ENCODE measurements around the gene MAGEE1. TPM values are rescaled to one million over a fixed set of nuclear protein-coding genes. Genes with fewer than 3 reads are reported as not detected.

Gene MAGEE1, protein sequence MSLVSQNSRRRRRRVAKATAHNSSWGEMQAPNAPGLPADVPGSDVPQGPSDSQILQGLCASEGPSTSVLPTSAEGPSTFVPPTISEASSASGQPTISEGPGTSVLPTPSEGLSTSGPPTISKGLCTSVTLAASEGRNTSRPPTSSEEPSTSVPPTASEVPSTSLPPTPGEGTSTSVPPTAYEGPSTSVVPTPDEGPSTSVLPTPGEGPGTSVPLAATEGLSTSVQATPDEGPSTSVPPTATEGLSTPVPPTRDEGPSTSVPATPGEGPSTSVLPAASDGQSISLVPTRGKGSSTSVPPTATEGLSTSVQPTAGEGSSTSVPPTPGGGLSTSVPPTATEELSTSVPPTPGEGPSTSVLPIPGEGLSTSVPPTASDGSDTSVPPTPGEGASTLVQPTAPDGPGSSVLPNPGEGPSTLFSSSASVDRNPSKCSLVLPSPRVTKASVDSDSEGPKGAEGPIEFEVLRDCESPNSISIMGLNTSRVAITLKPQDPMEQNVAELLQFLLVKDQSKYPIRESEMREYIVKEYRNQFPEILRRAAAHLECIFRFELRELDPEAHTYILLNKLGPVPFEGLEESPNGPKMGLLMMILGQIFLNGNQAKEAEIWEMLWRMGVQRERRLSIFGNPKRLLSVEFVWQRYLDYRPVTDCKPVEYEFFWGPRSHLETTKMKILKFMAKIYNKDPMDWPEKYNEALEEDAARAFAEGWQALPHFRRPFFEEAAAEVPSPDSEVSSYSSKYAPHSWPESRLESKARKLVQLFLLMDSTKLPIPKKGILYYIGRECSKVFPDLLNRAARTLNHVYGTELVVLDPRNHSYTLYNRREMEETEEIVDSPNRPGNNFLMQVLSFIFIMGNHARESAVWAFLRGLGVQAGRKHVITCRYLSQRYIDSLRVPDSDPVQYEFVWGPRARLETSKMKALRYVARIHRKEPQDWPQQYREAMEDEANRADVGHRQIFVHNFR
- total RNA-seq (1.7 TPM), polyA plus RNA-seq (4.8 TPM)

DNA sequence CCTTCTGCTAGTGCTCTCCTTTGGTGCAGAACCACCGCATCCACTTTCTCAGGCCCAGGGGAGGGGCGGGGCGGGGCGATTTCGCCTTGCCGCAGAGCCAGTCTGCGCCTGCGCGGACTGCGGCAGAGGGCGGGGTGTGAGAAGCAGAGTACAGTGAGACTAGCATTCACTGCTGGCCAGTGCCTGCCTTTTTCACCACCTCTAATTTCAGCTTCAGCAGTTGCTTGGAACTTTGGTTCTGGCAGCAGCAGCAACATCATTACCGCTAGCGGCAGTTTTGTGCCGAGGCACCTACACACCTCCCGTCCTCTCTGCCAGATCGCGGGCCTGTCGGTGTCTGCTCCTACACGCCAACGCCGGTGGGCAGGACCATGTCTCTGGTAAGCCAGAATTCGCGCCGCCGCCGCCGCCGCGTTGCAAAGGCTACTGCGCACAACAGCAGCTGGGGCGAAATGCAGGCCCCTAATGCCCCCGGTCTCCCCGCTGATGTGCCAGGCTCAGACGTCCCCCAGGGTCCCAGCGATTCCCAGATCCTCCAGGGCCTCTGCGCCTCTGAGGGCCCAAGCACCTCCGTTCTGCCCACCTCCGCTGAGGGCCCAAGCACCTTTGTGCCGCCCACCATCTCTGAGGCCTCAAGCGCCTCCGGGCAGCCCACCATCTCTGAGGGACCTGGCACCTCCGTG lies at the start of gene MAGEE1:
TSS of gene MAGEE1 (plus strand) at position 151 of the 683 bp plus-strand sequence. CDS start at position 372, 221 bp downstream.
- under 1% methylated on average over 42 of the region's 42 CpGs for WGBS
- no peak within 1 kb of the TSS for H3K27ac ChIP-seq (ENCODE audit: low read depth)
- peak; percentile 26 for DNase-seq (ENCODE audit: extremely low spot score)
- H3K4me3 ChIP-seq (ENCODE audit: low read depth, low read length) = peak within 1 kb of the TSS; percentile 83
- H3K36me3 ChIP-seq (ENCODE audit: insufficient read depth) = no peaks in the 10 kb centered on the region
- H3K4me1 ChIP-seq (ENCODE audit: insufficient read depth) = no peaks in the 10 kb centered on the region

DNA sequence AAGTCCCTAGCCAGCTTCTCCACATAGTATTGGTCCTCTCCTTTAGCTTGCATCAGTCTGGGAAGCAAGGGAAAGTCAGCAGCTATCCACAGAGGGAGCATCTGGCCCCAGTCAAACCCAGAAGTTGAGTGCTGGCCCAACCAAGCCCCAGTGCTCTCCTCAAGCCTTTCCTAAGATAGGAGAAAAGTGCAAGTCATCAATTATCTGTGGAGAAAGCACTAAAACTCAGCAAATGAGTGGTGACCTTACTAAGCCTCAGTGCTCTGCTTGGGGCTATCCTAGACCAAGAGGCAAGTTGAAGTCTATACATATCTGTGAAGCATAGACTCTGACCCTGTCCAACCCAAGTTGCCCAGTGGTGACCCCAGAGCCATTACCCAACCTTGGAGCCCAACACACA lies 28.5 kb upstream of the MAGEE1 start:
- no peaks in the 10 kb centered on the region for H3K36me3 ChIP-seq (ENCODE audit: insufficient read depth)
- DNase-seq (ENCODE audit: extremely low spot score) = no peak
- H3K4me3 ChIP-seq (ENCODE audit: low read depth, low read length) = no peak overlapping the region
- H3K27ac ChIP-seq (ENCODE audit: low read depth) = no peak overlapping the region
- H3K4me1 ChIP-seq (ENCODE audit: insufficient read depth) = no peaks in the 10 kb centered on the region

DNA sequence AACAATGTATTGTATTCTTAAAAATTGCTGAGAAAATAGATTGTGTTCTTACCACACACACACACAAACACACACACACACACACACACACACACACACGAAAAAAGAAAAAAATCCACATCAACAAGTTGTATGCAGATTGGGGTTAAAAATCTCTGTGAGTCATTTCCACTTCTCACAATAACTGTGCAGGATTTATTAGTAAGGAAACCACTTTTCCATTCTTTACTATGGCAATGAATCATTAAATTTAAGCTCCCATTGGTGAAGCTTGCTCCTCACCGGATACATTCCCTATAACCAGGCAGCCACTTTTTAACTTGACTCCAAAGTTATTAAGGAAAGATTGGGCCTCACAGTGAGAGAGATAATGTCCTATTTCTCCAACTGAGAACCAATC lies 19.7 kb upstream of the MAGEE1 start:
- no peak for DNase-seq (ENCODE audit: extremely low spot score)
- Histone ChIP-seq H3K4me3 (ENCODE audit: low read depth, low read length) (no peak overlapping the region), H3K27ac (ENCODE audit: low read depth) (no peak overlapping the region), H3K4me1 (ENCODE audit: insufficient read depth) (no peaks in the 10 kb centered on the region), H3K36me3 (ENCODE audit: insufficient read depth) (no peaks in the 10 kb centered on the region)
- 55% methylated on average over 2 of the region's 2 CpGs for WGBS

DNA sequence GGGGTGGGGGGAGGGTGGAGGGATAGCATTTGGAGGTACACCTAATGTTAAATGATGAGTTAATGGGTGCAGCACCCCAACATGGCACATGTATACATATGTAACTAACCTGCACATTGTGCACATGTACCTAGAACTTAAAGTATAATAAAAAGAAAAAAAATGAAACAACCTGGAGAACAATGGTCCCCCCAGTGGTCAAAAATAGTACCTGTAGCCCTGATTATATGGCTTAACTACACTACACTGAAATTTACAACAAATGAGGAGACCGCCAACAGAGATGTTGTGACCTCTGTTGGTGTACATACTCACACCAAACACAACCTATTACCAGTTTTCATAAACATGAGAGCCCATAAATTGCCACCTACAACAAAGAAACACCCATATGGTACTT lies 7.3 kb upstream of the MAGEE1 start:
- DNase-seq (ENCODE audit: extremely low spot score) = no peak
- Histone ChIP-seq H3K4me1 (ENCODE audit: insufficient read depth) (no peaks in the 10 kb centered on the region), H3K4me3 (ENCODE audit: low read depth, low read length) (no peak overlapping the region), H3K36me3 (ENCODE audit: insufficient read depth) (no peaks in the 10 kb centered on the region), H3K27ac (ENCODE audit: low read depth) (no peak overlapping the region)
- 86% methylated on average over 1 of the region's 1 CpG for WGBS

DNA sequence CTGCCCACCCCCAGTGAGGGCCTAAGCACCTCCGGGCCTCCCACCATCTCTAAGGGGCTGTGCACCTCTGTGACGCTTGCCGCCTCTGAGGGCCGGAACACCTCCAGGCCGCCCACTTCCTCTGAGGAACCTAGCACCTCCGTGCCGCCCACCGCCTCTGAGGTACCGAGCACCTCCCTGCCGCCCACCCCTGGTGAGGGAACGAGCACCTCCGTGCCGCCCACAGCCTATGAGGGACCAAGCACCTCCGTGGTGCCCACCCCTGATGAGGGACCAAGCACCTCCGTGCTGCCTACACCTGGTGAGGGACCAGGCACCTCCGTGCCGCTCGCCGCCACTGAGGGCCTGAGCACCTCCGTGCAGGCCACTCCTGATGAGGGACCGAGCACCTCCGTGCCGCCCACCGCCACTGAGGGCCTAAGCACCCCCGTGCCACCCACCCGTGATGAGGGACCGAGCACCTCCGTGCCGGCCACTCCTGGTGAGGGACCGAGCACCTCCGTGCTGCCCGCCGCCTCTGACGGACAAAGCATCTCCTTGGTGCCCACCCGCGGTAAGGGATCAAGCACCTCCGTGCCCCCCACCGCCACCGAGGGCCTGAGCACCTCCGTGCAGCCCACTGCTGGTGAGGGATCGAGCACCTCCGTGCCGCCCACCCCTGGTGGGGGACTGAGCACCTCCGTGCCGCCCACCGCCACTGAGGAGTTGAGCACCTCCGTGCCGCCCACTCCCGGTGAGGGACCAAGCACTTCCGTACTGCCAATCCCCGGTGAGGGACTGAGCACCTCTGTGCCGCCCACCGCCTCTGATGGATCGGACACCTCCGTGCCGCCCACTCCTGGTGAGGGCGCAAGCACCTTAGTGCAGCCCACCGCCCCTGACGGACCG lies 977 bp downstream of the MAGEE1 start:
- H3K4me3 ChIP-seq (ENCODE audit: low read depth, low read length) = peak overlapping the region; percentile 83
- 20% methylated on average over 60 of the region's 60 CpGs for WGBS
- no peaks in the 10 kb centered on the region for H3K4me1 ChIP-seq (ENCODE audit: insufficient read depth)
- no peak overlapping the region for H3K27ac ChIP-seq (ENCODE audit: low read depth)
- H3K36me3 ChIP-seq (ENCODE audit: insufficient read depth) = no peaks in the 10 kb centered on the region
- no peak for DNase-seq (ENCODE audit: extremely low spot score)

DNA sequence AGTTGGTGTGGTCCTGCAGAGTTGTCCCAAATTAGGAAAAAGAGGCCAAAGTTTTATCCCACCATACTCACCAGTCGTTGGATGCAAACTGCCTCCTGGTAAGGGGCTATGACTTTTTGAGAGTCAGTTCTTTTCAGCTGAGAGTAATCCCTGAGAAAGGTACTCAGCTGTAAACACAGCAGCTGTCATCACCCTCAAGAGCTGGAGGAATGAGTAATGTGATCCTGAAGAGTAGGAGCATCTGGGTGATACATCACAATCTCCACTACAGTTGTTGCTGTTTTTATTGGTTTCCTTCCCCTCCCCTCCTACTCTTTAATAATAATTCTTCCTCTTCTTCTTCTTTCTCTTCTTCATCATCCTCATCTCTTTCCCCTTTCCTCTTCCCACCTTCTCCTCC lies 5.7 kb downstream of the MAGEE1 start:
- Histone ChIP-seq H3K4me3 (ENCODE audit: low read depth, low read length) (no peak overlapping the region), H3K36me3 (ENCODE audit: insufficient read depth) (no peaks in the 10 kb centered on the region), H3K27ac (ENCODE audit: low read depth) (no peak overlapping the region), H3K4me1 (ENCODE audit: insufficient read depth) (no peaks in the 10 kb centered on the region)
- 76% methylated on average over 1 of the region's 1 CpG for WGBS
- no peak for DNase-seq (ENCODE audit: extremely low spot score)

DNA sequence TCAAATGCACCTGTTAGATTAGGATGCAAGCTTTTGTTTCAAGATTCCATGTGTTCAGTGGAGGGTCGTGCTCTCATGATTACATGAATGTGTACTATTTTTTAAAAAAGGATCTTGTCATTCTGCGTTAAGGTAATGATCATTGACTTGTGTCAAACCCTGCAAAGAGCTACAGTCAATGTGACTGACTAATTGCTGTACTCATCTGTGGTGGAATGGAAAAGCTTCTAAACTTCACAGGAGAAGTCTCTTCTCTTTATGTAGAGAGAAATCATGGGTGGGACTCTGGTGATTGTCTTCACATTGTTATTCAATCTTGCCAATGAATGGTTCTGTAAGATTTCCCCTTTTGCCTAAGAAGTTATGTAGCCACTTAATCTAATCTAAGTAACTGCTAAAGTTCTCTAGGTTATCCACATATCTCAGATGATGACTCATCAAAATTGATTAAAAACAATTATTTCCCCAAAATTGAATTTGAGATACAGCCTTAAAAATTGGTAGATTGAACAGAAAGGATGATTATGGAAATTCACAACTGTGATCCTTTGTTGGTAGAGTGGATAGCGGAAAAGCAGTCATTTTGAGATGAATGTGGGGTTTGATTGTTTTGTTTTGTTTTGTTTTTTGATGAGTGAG lies 6.7 kb downstream of the MAGEE1 start:
- Histone ChIP-seq H3K4me3 (ENCODE audit: low read depth, low read length) (no peak overlapping the region), H3K36me3 (ENCODE audit: insufficient read depth) (no peaks in the 10 kb centered on the region), H3K27ac (ENCODE audit: low read depth) (no peak overlapping the region), H3K4me1 (ENCODE audit: insufficient read depth) (no peaks in the 10 kb centered on the region)
- no peak for DNase-seq (ENCODE audit: extremely low spot score)
- WGBS = 86% methylated on average over 3 of the region's 3 CpGs

DNA sequence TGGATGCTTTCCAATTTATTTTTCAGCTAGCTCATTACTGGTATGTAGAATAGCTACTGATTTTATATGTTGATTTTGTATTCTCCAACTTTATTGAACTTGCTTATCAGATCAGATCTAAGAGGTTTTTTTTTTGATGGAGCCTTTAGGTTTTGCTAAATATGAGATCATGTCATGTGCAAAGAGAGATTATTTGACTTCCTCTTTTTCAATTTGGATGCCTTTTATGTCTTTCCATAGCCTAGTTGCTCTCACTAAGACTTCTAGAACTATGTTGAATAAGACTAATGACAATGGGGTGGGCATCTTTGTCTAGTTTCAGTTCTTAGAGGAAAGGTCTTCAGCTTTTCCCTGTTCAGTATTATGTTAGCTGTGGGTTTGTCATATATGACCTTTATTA lies 11.7 kb downstream of the MAGEE1 start:
- Histone ChIP-seq H3K27ac (ENCODE audit: low read depth) (no peak overlapping the region), H3K36me3 (ENCODE audit: insufficient read depth) (no peaks in the 10 kb centered on the region), H3K4me1 (ENCODE audit: insufficient read depth) (no peaks in the 10 kb centered on the region), H3K4me3 (ENCODE audit: low read depth, low read length) (no peak overlapping the region)
- DNase-seq (ENCODE audit: extremely low spot score) = no peak

DNA sequence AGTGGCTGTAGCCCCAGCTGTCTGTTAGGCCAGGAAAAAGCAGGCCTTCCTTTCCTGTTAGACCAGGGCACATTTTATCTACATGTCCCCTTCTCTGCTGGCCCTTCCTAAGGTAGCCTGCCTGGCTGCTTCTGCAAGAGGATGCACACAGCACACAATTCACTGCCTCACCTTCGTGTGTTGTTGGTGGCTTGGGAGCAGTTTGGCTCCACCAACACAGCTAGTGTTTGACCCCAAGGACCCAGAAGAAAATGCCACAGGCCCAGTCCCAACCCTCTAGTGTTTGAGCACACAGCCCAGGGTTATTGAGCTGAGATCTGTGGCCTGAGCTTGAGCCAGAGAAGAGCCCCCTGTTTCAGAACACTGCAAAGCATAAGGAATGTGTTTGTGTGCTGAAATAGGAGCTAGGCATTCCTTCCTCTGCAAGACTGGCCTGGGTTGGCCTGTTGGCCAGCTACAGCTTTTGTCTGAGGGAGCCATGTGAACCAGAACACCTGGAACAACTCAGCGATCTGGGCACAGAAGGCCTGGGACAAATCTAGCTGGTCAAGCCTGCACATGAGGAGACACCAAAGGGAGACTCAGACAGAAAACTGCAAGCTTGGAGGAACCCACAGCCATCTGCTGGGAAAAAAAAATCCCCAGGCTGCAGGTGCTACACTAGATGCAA lies 26.4 kb downstream of the MAGEE1 start:
- H3K4me1 ChIP-seq (ENCODE audit: insufficient read depth) = no peaks in the 10 kb centered on the region
- no peak overlapping the region for H3K4me3 ChIP-seq (ENCODE audit: low read depth, low read length)
- WGBS = 61% methylated on average over 2 of the region's 2 CpGs
- DNase-seq (ENCODE audit: extremely low spot score) = no peak
- no peaks in the 10 kb centered on the region for H3K36me3 ChIP-seq (ENCODE audit: insufficient read depth)
- H3K27ac ChIP-seq (ENCODE audit: low read depth) = no peak overlapping the region

DNA sequence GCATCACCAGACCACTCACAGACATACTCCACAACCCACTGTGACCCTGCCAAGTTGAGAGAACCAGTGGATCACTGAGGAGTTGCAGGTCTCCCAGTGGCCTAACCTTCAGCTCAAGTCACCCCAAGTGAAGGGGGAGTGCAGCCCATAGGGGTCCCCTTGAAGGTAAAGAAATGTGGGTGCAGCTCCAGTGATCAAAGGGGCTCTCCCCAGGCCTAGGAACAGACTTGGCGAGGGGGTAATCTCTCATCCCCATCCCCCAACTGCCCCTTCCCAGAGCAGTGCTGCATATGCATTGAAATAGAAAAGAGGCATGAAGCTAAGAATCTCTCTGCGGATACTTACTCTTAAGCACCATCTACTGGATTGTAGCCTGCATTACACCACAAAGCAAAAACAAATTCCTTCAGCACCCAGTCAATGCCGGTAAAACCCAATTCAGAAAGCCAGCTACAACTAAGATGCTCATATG lies 27.0 kb downstream of the MAGEE1 start:
- H3K4me1 ChIP-seq (ENCODE audit: insufficient read depth) = no peaks in the 10 kb centered on the region
- WGBS = 11% methylated on average over 3 of the region's 3 CpGs
- H3K4me3 ChIP-seq (ENCODE audit: low read depth, low read length) = no peak overlapping the region
- no peaks in the 10 kb centered on the region for H3K36me3 ChIP-seq (ENCODE audit: insufficient read depth)
- H3K27ac ChIP-seq (ENCODE audit: low read depth) = no peak overlapping the region
- no peak for DNase-seq (ENCODE audit: extremely low spot score)

DNA sequence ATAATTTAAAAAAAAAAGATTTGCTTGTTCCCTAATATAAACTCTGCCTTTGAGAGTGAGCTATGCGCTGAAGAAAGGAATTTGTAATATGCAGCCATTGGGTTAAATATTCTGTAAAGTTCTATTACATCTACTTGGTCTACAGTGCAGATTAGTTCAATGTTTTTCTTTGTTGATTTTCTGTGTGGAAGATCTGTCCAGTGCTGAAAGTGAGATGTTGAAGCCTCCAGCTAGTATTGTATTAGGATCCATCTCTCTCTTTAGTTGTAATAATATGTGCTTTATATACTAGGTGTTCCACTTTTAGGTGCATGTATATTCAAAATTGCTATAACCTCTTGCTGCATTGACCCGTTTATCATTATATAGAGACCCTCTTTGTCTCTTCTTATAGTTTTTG lies 49.8 kb downstream of the MAGEE1 start:
- Histone ChIP-seq H3K27ac (ENCODE audit: low read depth) (no peak overlapping the region), H3K4me1 (ENCODE audit: insufficient read depth) (no peaks in the 10 kb centered on the region), H3K4me3 (ENCODE audit: low read depth, low read length) (no peak overlapping the region), H3K36me3 (ENCODE audit: insufficient read depth) (no peaks in the 10 kb centered on the region)
- WGBS = 80% methylated on average over 2 of the region's 2 CpGs
- no peak for DNase-seq (ENCODE audit: extremely low spot score)
